Spleen (tissue), 11 donors: ENCODE results near the gene KATNAL1. TPM values are rescaled to one million over a fixed set of nuclear protein-coding genes. Genes with fewer than 3 reads are reported as not detected.

Experiments used
- DNase-seq: peaks from one replicate; pipeline ENCODE4 v3.0.0-alpha.2; 2020
- H3K27ac ChIP-seq, 8 donors: fragments of 200-600 bp; sonication (generic) in 7 of 8; 1 replicate in 4 of 8; 2 replicates in 4 of 8; pipeline versions ENCODE4 v1.5.0 to v1.8.0; 2016 to 2021; ENCODE audit warnings: inconsistent platforms in 4 of 8, mild to moderate bottlenecking in 4 of 8, moderate library complexity in 1 of 8
- H3K27me3 ChIP-seq, 7 donors: fragments of 200-600 bp; sonication (generic) in 6 of 7; replicated peaks in 1 of 7; 1 replicate in 4 of 7; 2 replicates in 3 of 7; pipeline versions ENCODE4 v1.5.0 to v1.8.0; 2016 to 2021; ENCODE audit warnings: inconsistent platforms in 3 of 7, mild to moderate bottlenecking in 1 of 7
- H3K36me3 ChIP-seq, 6 donors: fragments of 200-600 bp; sonication (generic) in 5 of 6; 1 replicate in 4 of 6; 2 replicates in 2 of 6; pipeline versions ENCODE4 v1.5.0 to v1.8.0; 2016 to 2021; ENCODE audit warnings: inconsistent platforms in 2 of 6
- H3K4me1 ChIP-seq, 6 donors: fragments of 200-600 bp; sonication (generic) in 5 of 6; 1 replicate in 3 of 6; 2 replicates in 3 of 6; pipeline versions ENCODE4 v1.5.0 to v1.8.0; 2016 to 2021; ENCODE audit warnings: inconsistent platforms in 3 of 6
- H3K4me3 ChIP-seq, 8 donors: fragments of 200-600 bp; sonication (generic) in 7 of 8; 1 replicate in 4 of 8; 2 replicates in 4 of 8; pipeline versions ENCODE4 v1.5.0 to v1.8.0; 2016 to 2021; ENCODE audit warnings: inconsistent platforms in 4 of 8, mild to moderate bottlenecking in 4 of 8, moderate library complexity in 2 of 8
- H3K9me3 ChIP-seq, 8 donors: fragments of 200-600 bp; sonication (generic) in 7 of 8; 1 replicate in 4 of 8; 2 replicates in 4 of 8; pipeline versions ENCODE4 v1.5.0 to v1.8.0; 2016 to 2021; ENCODE audit warnings: inconsistent platforms in 4 of 8
- CTCF ChIP-seq, 11 experiments: fragments of 200-600 bp in 7 of 11; fragments of 450-650 bp in 4 of 11; sonication (generic) in 4 of 11; IDR thresholded peaks in 8 of 11; conservative IDR thresholded peaks in 3 of 11; 1 replicate in 7 of 11; 2 replicates in 4 of 11; pipeline versions ENCODE4 v1.4.0 to v1.8.0; 2016 to 2021; ENCODE audit warnings: antibody characterized with exemption in 11 of 11, inconsistent platforms in 4 of 11, mild to moderate bottlenecking in 1 of 11
- POLR2A ChIP-seq, 3 donors: fragments of 450-650 bp; IDR thresholded peaks; one replicate each; pipeline ENCODE4 v1.5.1; 2017; ENCODE audit warnings: antibody characterized with exemption in 3 of 3, mild to moderate bottlenecking in 1 of 3
- POLR2AphosphoS5 ChIP-seq, 3 donors: sonication (generic); formaldehyde crosslinking; IDR thresholded peaks; one replicate each; pipeline ENCODE4 v1.5.1; 2017; ENCODE audit warnings: antibody characterized with exemption in 3 of 3
- WGBS, 5 donors: extraction: QIAGEN DNeasy Blood & Tissue Kit in 3 of 5; methylation state at CpG; one replicate each; pipeline versions ENCODE4 v1.1.5 to v1.1.7; 2013 to 2018; 5-methylcytosine and 5-hydroxymethylcytosine counted together
- intact Hi-C: fragments of 100-400 bp; cut with DNase I; formaldehyde crosslinking; loops from one replicate; pipeline ENCODE4 v1.15.0; 2023; ENCODE audit warnings: low total_unique reads
- polyA plus RNA-seq, 3 donors: library from polyadenylated mRNA; stranded (reverse); fragments of 200-250 nt; gene quantifications; one replicate each; pipeline ENCODE4 v1.2.1, GENCODE V29; 2013
- total RNA-seq, 7 donors: library from RNA; depleted of rRNA in 3 of 7; stranded (reverse); fragments of >200 nt in 3 of 7; fragmentation: NEBNext Ultra II Directional in 4 of 7; extraction: Animal tissue kit (Norgen Biotek cat#: 25700) in 4 of 7; gene quantifications; one replicate each; pipeline versions ENCODE4 v1.1.0 to v1.2.1, GENCODE V29; 2016 to 2021
- donor health status: healthy with polysubstance abuse.
- donor health status: DM: no; HTN: no; CAD: no; lungs with moderate emphysema.
- donor health status: DM: no; HTN: no; CAD: no.
- donor health status: Bipolar disorder and iron deficiency.
- donor health status: healthy.
- donor health status: DM: no; HTN: no; CAD: no.
- donor health status: DM: yes; HTN: yes; CAD: no.

The KATNAL1 gene
- total and polyA plus RNA-seq, 10 donors: 0.78 to 17.6 (median 9.5) TPM

DNA sequence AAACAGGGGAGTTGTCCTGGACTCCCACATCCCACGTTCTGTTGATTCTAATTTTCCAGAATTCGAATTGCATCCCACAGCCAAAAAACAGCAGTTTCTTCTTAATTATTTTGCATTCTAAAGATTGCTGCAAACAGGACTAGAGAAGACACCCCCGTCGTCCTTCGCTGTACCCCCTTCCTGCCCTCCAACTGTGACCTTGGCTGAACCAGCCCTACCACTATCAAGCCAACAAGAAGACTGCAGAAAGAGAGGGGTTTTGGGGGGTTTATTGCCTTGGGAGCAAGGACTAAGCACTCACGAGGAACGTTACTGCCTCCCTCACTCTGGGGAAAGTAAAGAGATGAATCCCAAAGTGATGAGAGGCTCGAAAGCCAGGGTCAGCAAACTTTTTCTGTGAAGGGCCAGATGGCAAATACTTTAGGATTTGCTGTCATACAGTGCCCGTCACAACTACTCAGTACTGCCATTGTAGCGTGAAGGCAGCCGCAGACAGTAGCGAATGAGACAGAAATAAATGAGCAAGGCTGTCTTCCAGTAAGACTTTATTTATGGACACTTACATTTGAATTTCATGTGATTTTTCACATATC is 32.5 kb upstream of the KATNAL1 start:
- no peaks in the 10 kb centered on the region for H3K27me3 ChIP-seq
- WGBS, 5 donors: 73 to 81% (median 78%) methylated on average over 12 of the region's 12 CpGs
- peak overlapping the region in 6 of 8 donors; percentile 10 to 44 (median 30) for H3K27ac ChIP-seq
- H3K36me3 ChIP-seq: peaks cover 0 to 4% (median 0%) of the 10 kb centered on the region in 6 donors
- H3K9me3 ChIP-seq: no peaks in the 10 kb centered on the region
- TF ChIP-seq POLR2AphosphoS5 (IDR thresholded peaks at IDR 0.05): no peak
- no peak for TF ChIP-seq POLR2A (IDR thresholded peaks at IDR 0.05)
- no peak for TF ChIP-seq CTCF (IDR thresholded peaks at IDR 0.05 in 8 of 11, conservative IDR thresholded peaks at IDR 0.05 in 3 of 11)
- H3K4me1 ChIP-seq: peaks cover 0 to 36% (median 4%) of the 10 kb centered on the region in 6 donors
- no peak overlapping the region for H3K4me3 ChIP-seq
- intact Hi-C loops: loop anchor here (10.0 kb wide), 1 partner anchor 205 kb away; no protein-coding TSS in a partner anchor
- no peak for DNase-seq

DNA sequence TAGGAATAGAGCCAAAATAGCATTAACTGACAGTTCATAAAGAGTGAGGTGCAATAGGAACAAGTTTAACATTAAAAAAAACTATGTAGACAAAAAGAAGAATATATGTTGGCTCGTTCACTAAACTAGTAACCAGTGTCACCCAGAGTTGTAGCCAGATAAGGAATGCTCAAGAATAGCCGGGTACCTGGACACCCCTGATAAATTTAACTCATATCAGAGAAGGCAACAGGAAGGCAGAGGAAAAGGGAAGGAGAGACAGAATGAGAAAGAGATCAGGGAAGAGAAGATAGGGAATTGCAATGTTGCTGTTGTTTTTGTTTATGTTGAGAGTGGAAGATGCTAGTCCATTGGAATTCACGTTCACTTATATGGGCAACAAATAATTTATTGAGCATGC is 31.6 kb upstream of the KATNAL1 start:
- no peak overlapping the region for H3K4me3 ChIP-seq
- no peak overlapping the region for H3K27ac ChIP-seq
- DNase-seq: no peak
- intact Hi-C loops: loop anchor here (10.0 kb wide), 1 partner anchor 204 kb away; no protein-coding TSS in a partner anchor
- no peaks in the 10 kb centered on the region for H3K9me3 ChIP-seq
- H3K27me3 ChIP-seq: no peaks in the 10 kb centered on the region
- TF ChIP-seq POLR2A (IDR thresholded peaks at IDR 0.05): no peak
- TF ChIP-seq POLR2AphosphoS5 (IDR thresholded peaks at IDR 0.05): no peak
- TF ChIP-seq CTCF (IDR thresholded peaks at IDR 0.05 in 8 of 11, conservative IDR thresholded peaks at IDR 0.05 in 3 of 11): no peak
- peaks cover 0 to 33% (median 4%) of the 10 kb centered on the region in 6 donors for H3K4me1 ChIP-seq
- H3K36me3 ChIP-seq: peaks cover 0 to 4% (median 0%) of the 10 kb centered on the region in 6 donors
- 71 to 94% (median 93%) methylated on average over 3 of the region's 3 CpGs for WGBS, 5 donors

GRCh38 chr13:30338331-30338851 is 31.0 kb upstream of the KATNAL1 start:
- no peaks in the 10 kb centered on the region for H3K27me3 ChIP-seq
- 82 to 87% (median 84%) methylated on average over 6 of the region's 6 CpGs for WGBS, 5 donors
- no peak overlapping the region for H3K4me3 ChIP-seq

More at GRCh38 chr13:30338331-30338851, 31.0 kb upstream of the KATNAL1 start:
- Histone ChIP-seq H3K36me3 (peaks cover 0 to 4% (median 0%) of the 10 kb centered on the region in 6 donors), H3K4me1 (peaks cover 0 to 39% (median 4%) of the 10 kb centered on the region in 6 donors), H3K27ac (no peak overlapping the region), H3K9me3 (no peaks in the 10 kb centered on the region)
- no peak for DNase-seq
- TF ChIP-seq POLR2AphosphoS5 (IDR thresholded peaks at IDR 0.05) (no peak), POLR2A (IDR thresholded peaks at IDR 0.05) (no peak), CTCF (IDR thresholded peaks at IDR 0.05 in 8 of 11, conservative IDR thresholded peaks at IDR 0.05 in 3 of 11) (no peak)
- intact Hi-C loops: loop anchor here (10.0 kb wide), 1 partner anchor 204 kb away; no protein-coding TSS in a partner anchor
